ENCODE measurements around the gene HSF2BP. TPM values are rescaled to one million over a fixed set of nuclear protein-coding genes. Genes with fewer than 3 reads are reported as not detected.

HSF2BP gene
- total RNA-seq, 4 donors from 2014 or later, result 0.57 to 1.6 (median 0.59) TPM; not detected in 1

- Histone ChIP-seq H3K4me1 (peaks cover 5% of the 10 kb centered on the region), H3K27ac (no peak overlapping the region), H3K36me3 (no peaks in the 10 kb centered on the region), H3K9me3 (no peaks in the 10 kb centered on the region), H3K4me3 (no peak overlapping the region), H3K27me3 (no peaks in the 10 kb centered on the region)
- WGBS, result 93% methylated on average over 7 of the region's 7 CpGs
- no peak for DNase-seq (ENCODE audit: low spot score in 2 of 2)
- TF ChIP-seq EP300 (IDR thresholded peaks at IDR 0.05) (no peak), POLR2A (IDR thresholded peaks at IDR 0.05) (no peak), CTCF (IDR thresholded peaks at IDR 0.05) (no peak), POLR2AphosphoS5 (IDR thresholded peaks at IDR 0.05) (no peak)
These were observed 23.9 kb downstream of the HSF2BP start for GRCh38 chr21:43635436-43635835.

GRCh38 chr21:43634618-43635017, 24.7 kb downstream of the HSF2BP start:
- Histone ChIP-seq H3K27ac (no peak overlapping the region), H3K27me3 (no peaks in the 10 kb centered on the region), H3K9me3 (no peaks in the 10 kb centered on the region), H3K4me3 (no peak overlapping the region), H3K36me3 (no peaks in the 10 kb centered on the region), H3K4me1 (no peaks in the 10 kb centered on the region)
- no peak for TF ChIP-seq EP300 (IDR thresholded peaks at IDR 0.05)
- TF ChIP-seq POLR2A (IDR thresholded peaks at IDR 0.05), result no peak
- no peak for TF ChIP-seq CTCF (IDR thresholded peaks at IDR 0.05)
- no peak for TF ChIP-seq POLR2AphosphoS5 (IDR thresholded peaks at IDR 0.05)
- no peak for DNase-seq (ENCODE audit: low spot score in 2 of 2)
- 69% methylated on average over 5 of the region's 5 CpGs for WGBS

- Histone ChIP-seq H3K36me3 (no peaks in the 10 kb centered on the region), H3K27me3 (no peaks in the 10 kb centered on the region), H3K4me3 (no peak overlapping the region), H3K4me1 (no peaks in the 10 kb centered on the region), H3K27ac (no peak overlapping the region), H3K9me3 (peaks cover 6% of the 10 kb centered on the region)
- DNase-seq (ENCODE audit: low spot score in 2 of 2), result no peak
- 81% methylated on average over 5 of the region's 5 CpGs for WGBS
- TF ChIP-seq POLR2A (IDR thresholded peaks at IDR 0.05), result no peak
- TF ChIP-seq POLR2AphosphoS5 (IDR thresholded peaks at IDR 0.05), result no peak
- no peak for TF ChIP-seq CTCF (IDR thresholded peaks at IDR 0.05)
- no peak for TF ChIP-seq EP300 (IDR thresholded peaks at IDR 0.05)
These were observed 26.8 kb downstream of the HSF2BP start for GRCh38 chr21:43632373-43632905.

- Histone ChIP-seq H3K27me3 (no peaks in the 10 kb centered on the region), H3K4me3 (no peak overlapping the region), H3K4me1 (no peaks in the 10 kb centered on the region), H3K36me3 (no peaks in the 10 kb centered on the region), H3K27ac (no peak overlapping the region), H3K9me3 (peaks cover 6% of the 10 kb centered on the region)
- no peak for DNase-seq (ENCODE audit: low spot score in 2 of 2)
- TF ChIP-seq EP300 (IDR thresholded peaks at IDR 0.05) (no peak), CTCF (IDR thresholded peaks at IDR 0.05) (no peak), POLR2A (IDR thresholded peaks at IDR 0.05) (no peak), POLR2AphosphoS5 (IDR thresholded peaks at IDR 0.05) (no peak)
- 91% methylated on average over 14 of the region's 14 CpGs for WGBS
These were observed 27.7 kb downstream of the HSF2BP start for GRCh38 chr21:43631411-43632107.

GRCh38 chr21:43627527-43627926, 31.8 kb downstream of the HSF2BP start:
- Histone ChIP-seq H3K9me3 (peaks cover 6% of the 10 kb centered on the region), H3K4me1 (no peaks in the 10 kb centered on the region), H3K27ac (no peak overlapping the region), H3K36me3 (no peaks in the 10 kb centered on the region), H3K27me3 (no peaks in the 10 kb centered on the region), H3K4me3 (no peak overlapping the region)
- no peak for TF ChIP-seq EP300 (IDR thresholded peaks at IDR 0.05)
- TF ChIP-seq POLR2AphosphoS5 (IDR thresholded peaks at IDR 0.05), result no peak
- no peak for TF ChIP-seq POLR2A (IDR thresholded peaks at IDR 0.05)
- TF ChIP-seq CTCF (IDR thresholded peaks at IDR 0.05), result no peak
- 57% methylated on average over 2 of the region's 2 CpGs for WGBS
- no peak for DNase-seq (ENCODE audit: low spot score in 2 of 2)

Data from suprapubic skin (tissue), 4 donors.